Retina (tissue), 1 donor: ENCODE data around the gene LCNL1.
"Not testable (repeated sequence)": the region's sequence is repeated elsewhere in the genome, so short reads cannot be mapped to it uniquely, and the experiment has no call there.

Experiments
- DNase-seq: peaks from one replicate; pipeline ENCODE4 v3.0.0-alpha.2; 2016

LCNL1 gene

DNA sequence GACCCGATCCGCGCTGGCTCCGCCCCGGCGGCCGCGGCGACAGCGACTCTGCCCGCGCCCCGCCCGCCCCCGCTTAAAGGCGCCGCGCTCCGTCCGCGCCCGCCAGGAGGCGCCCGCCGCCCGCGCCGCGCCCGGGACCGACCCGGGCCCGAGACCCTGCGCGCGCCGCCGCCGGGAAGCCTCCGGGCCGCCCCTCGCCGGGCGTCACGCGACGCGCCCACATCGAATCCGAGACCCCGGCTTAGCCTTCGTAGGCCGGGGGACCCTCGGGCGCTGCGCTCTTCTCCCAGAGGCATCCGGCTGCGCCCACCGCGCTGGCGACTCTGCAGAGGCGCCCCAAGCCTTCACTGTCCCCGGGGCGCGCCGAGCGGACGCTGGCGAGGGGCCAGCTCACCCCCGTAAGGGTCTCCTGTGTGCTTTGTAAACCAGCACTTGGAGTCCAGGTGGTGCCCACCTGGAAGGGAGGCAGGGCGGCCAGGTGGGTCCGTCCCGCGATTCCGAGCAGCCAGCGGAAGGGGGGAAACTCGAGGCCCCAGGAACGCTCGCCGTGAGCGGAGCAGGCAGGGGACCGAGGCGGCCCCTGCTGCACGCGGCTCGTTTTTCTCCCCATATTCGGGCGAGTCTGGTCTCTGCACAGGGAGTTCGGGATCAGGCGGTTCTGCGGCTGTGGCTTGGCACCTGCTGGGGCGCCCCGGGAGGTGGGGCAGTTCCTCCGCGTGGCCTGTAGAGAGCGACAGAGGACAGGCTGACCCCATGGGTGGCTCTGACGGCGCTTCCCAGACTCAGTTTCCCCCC, 45.7 kb downstream of the LCNL1 start:
- DNase-seq = peak; percentile 78

- peak; percentile 88 for DNase-seq
Measured at GRCh38 chr9:137029058-137029936, 46.5 kb downstream of the LCNL1 start.

DNA sequence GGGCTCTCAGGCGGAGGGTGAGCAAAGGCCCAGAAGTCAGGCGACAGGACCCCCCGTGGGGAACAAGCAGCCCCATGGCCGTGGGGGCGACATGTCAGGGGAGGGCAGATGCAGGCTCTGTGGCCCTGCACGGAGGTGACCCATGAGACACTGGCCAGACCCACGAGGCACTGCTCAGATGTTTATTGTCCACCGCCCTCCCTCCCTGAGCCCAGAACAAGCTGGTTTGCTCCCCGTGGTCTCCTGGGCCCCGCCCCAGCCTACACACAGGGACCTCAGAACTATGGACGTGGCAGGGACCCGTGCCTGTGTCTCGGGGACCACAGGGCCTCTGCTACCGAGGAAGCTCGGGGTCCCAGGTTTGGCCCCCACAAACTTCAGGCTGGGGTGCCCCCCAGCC, 47.2 kb downstream of the LCNL1 start:
- DNase-seq = no peak

- DNase-seq = no peak
Measured at GRCh38 chr9:137030538-137031527, 48.0 kb downstream of the LCNL1 start.

DNA sequence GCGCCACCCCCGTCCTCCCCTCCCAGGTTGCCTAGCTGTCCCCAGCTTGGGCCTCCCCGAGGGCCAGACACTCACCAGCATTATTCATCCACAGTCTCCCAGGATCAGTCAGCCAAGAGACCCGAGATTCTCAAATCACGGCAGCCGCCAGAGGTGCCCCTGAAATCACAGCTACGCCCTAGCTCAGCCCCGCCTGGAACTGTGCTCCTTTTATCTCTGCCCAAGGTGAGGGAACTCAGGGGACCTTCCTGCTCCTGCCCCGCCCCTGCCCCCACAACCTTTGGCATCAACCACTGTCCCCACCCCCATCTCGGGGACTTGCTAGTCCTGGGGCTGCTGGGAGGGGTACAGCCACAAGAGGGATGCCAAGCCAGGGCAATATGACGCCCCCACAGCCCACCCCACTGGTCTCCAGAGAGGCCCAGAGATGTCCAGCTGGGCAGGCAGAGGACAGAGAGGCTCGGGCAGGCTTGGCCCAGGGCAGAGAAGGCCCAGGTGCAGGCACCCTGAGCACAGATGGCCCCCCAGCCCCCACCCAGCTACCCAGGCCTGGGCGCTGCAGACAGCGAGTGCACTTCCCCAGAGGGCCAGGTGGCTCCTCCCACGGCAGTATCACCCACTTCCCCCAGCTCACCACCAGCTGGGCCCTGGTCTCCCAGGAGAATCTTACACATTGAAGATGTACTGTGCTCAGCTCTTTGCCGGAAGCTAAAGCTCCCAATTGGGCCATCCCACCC, 49.3 kb downstream of the LCNL1 start, which contains the start of gene FUT7:
TSS of gene FUT7 (minus strand) at position 185 of the 737 bp plus-strand sequence. CDS start at position 88, 97 bp downstream.
- no peak for DNase-seq

GRCh38 chr9:137032858-137033257, 50.1 kb downstream of the LCNL1 start:
- DNase-seq = no peak

DNA sequence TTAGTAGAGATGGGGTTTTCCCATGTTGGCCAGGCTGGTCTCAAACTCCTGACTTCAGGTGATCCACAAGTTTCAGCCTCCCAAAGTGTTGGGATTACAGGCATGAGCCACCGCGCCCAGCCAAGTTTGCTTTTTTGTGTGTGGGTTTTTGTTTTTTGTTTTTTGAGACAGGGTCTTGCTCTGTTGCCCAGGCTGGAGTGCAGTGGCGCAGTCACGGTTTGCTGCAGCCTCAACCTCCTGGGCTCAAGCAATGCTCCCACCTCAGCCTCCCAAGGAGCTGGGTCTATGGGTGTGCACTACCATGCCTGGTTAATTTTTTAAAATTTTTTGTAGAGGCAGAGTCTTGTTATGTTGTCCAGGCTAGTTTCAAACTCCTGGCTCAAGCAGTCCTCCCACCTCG, 50.7 kb downstream of the LCNL1 start:
- DNase-seq = not testable (repeated sequence)

- no peak for DNase-seq
Measured at GRCh38 chr9:137034039-137034708, 51.4 kb downstream of the LCNL1 start.

GRCh38 chr9:137034709-137035506, 52.1 kb downstream of the LCNL1 start:
- peak; percentile 90 for DNase-seq
